Kidney epithelial cell (primary cell): ENCODE results near the gene PLEKHF1. TPM values are rescaled to one million over a fixed set of nuclear protein-coding genes. Genes with fewer than 3 reads are reported as not detected.

Experiments used
- DNase-seq: peaks from one replicate; pipeline ENCODE4 v3.0.0-alpha.2; 2010; ENCODE audit warnings: low read depth
- H3K27me3 ChIP-seq: 2 replicates; pipeline ENCODE4 v1.6.0; 2011; ENCODE audit warnings: low read length; ENCODE audit not compliant: control insufficient read depth, insufficient read depth
- H3K36me3 ChIP-seq: 2 replicates; pipeline ENCODE4 v1.5.1; 2011; ENCODE audit warnings: low read length; ENCODE audit not compliant: control insufficient read depth, insufficient read depth
- H3K4me3 ChIP-seq: 2 replicates; pipeline ENCODE4 v1.5.1; 2011; ENCODE audit warnings: low read depth, mild to moderate bottlenecking, control low read depth, low read length
- CTCF ChIP-seq: IDR thresholded peaks from 2 replicates; pipeline ENCODE4 v1.5.1; 2011; ENCODE audit warnings: mild to moderate bottlenecking, moderate library complexity, low read length, control low read depth, inconsistent platforms; ENCODE audit not compliant: insufficient read depth, poor library complexity, severe bottlenecking
- total RNA-seq: library from RNA; depleted of rRNA; stranded (reverse); fragments of >200 nt; gene quantifications from 2 replicates; pipeline ENCODE4 v1.2.3, GENCODE V29; 2015

PLEKHF1 gene
- total RNA-seq, 1 donor from 2014 or later = 59.0 TPM

- Histone ChIP-seq H3K4me3 (no peak overlapping the region), H3K27me3 (no peaks in the 10 kb centered on the region), H3K36me3 (no peaks in the 10 kb centered on the region)
- DNase-seq = no peak
- no peak for TF ChIP-seq CTCF
Measured at GRCh38 chr19:29618871-29619270, 46.4 kb upstream of the PLEKHF1 start.

- Histone ChIP-seq H3K36me3 (no peaks in the 10 kb centered on the region), H3K27me3 (no peaks in the 10 kb centered on the region), H3K4me3 (no peak overlapping the region)
- no peak for DNase-seq
- no peak for TF ChIP-seq CTCF
Measured at GRCh38 chr19:29620931-29621351, 44.3 kb upstream of the PLEKHF1 start.

GRCh38 chr19:29622166-29623070 is 42.8 kb upstream of the PLEKHF1 start:
- Histone ChIP-seq H3K4me3 (no peak overlapping the region), H3K27me3 (no peaks in the 10 kb centered on the region), H3K36me3 (no peaks in the 10 kb centered on the region)
- no peak for TF ChIP-seq CTCF
- no peak for DNase-seq

- no peaks in the 10 kb centered on the region for H3K36me3 ChIP-seq
- DNase-seq = no peak
- no peak for TF ChIP-seq CTCF
Measured at GRCh38 chr19:29623726-29624488, 41.4 kb upstream of the PLEKHF1 start.

GRCh38 chr19:29624489-29625185 is 40.6 kb upstream of the PLEKHF1 start:
- Histone ChIP-seq H3K27me3 (no peaks in the 10 kb centered on the region), H3K4me3 (no peak overlapping the region), H3K36me3 (no peaks in the 10 kb centered on the region)
- no peak for DNase-seq
- no peak for TF ChIP-seq CTCF

More at GRCh38 chr19:29623726-29624488, 41.4 kb upstream of the PLEKHF1 start:
- no peak overlapping the region for H3K4me3 ChIP-seq
- H3K27me3 ChIP-seq = no peaks in the 10 kb centered on the region
